Heart left ventricle (tissue), 16 donors: ENCODE data around the gene MC1R. TPM values are rescaled to one million over a fixed set of nuclear protein-coding genes. Genes with fewer than 3 reads are reported as not detected.
"Not testable (repeated sequence)": the region's sequence is repeated elsewhere in the genome, so short reads cannot be mapped to it uniquely, and the experiment has no call there.

ENCODE experiments used
- ATAC-seq, 4 donors: fragments of 200-7000 bp; cut with Tn5 transposase; one replicate each; pipeline ENCODE4 v1.9.1; 2020 to 2022; ENCODE audit warnings: moderate library complexity in 4 of 4, mild to moderate bottlenecking in 3 of 4, moderate number of reproducible peaks in 1 of 4
- DNase-seq, 5 donors: peaks; one replicate each; pipeline ENCODE4 v3.0.0-alpha.2; 2020
- H3K27ac ChIP-seq, 12 donors: fragments of 200-600 bp; sonication (generic) in 4 of 12; one replicate each; pipeline versions ENCODE4 v1.5.0 to v1.8.0; 2016 to 2022; ENCODE audit warnings: mild to moderate bottlenecking in 2 of 12
- H3K27me3 ChIP-seq, 9 donors: fragments of 200-600 bp; sonication (generic) in 2 of 9; one replicate each; pipeline versions ENCODE4 v1.5.1 to v1.8.0; 2016 to 2022; ENCODE audit warnings: mild to moderate bottlenecking in 3 of 9
- H3K36me3 ChIP-seq, 9 donors: fragments of 200-600 bp; sonication (generic) in 2 of 9; one replicate each; pipeline versions ENCODE4 v1.5.0 to v1.8.0; 2018 to 2022; ENCODE audit warnings: mild to moderate bottlenecking in 2 of 9
- H3K4me1 ChIP-seq, 12 donors: fragments of 200-600 bp; sonication (generic) in 4 of 12; one replicate each; pipeline versions ENCODE4 v1.5.0 to v1.8.0; 2016 to 2022; ENCODE audit warnings: mild to moderate bottlenecking in 3 of 12
- H3K4me3 ChIP-seq, 12 donors: fragments of 200-600 bp; sonication (generic) in 4 of 12; one replicate each; pipeline versions ENCODE4 v1.5.0 to v1.8.0; 2017 to 2022; ENCODE audit warnings: mild to moderate bottlenecking in 9 of 12, moderate library complexity in 4 of 12
- H3K9me3 ChIP-seq, 12 donors: fragments of 200-600 bp; sonication (generic) in 4 of 12; one replicate each; pipeline versions ENCODE4 v1.5.0 to v1.8.0; 2016 to 2022; ENCODE audit warnings: mild to moderate bottlenecking in 1 of 12
- CTCF ChIP-seq, 12 donors: fragments of 200-600 bp; sonication (generic) in 4 of 12; IDR thresholded peaks; one replicate each; pipeline versions ENCODE4 v1.5.0 to v1.8.0; 2018 to 2022; ENCODE audit warnings: antibody characterized with exemption in 12 of 12, mild to moderate bottlenecking in 5 of 12
- POLR2A ChIP-seq, 2 donors: fragments of 450-650 bp; IDR thresholded peaks; one replicate each; pipeline ENCODE4 v1.6.1; 2017; ENCODE audit warnings: antibody characterized with exemption in 2 of 2, mild to moderate bottlenecking in 2 of 2, moderate library complexity in 2 of 2
- WGBS, 4 donors: extraction: QIAGEN DNeasy Blood & Tissue Kit in 2 of 4; methylation state at CpG; one replicate each; pipeline versions ENCODE4 v1.1.5 to v1.1.7; 2013 to 2018; 5-methylcytosine and 5-hydroxymethylcytosine counted together
- intact Hi-C, 10 donors: fragments of 100-400 bp; cut with DNase I; formaldehyde crosslinking; loops; one replicate each; pipeline versions ENCODE4 v1.11.1 to v1.14.2; 2022
- polyA plus RNA-seq, 2 donors: library from polyadenylated mRNA; stranded (reverse); fragments of 200-250 nt; gene quantifications; one replicate each; pipeline ENCODE4 v1.2.3, GENCODE V29; 2013
- total RNA-seq, 9 donors: library from RNA; depleted of rRNA in 2 of 9; stranded (reverse); fragments of >200 nt in 2 of 9; fragmentation: NEBNext Ultra II Directional in 3 of 9; extraction: Animal tissue kit (Norgen Biotek cat#: 25700) in 3 of 9; gene quantifications; one replicate each; pipeline versions ENCODE4 v1.1.0 to v1.2.4, GENCODE V29; 2016 to 2023
- donor health status: ischemic (EF 13 %, LVEDD 7.1; RV severe dilation, severe dysfunction).
- donor health status: healthy with polysubstance abuse.
- donor health status: DM: no; HTN: yes; CAD: no.
- donor health status: DM: no; HTN: no; CAD: no.
- donor health status: ischemic (EF 25% LVEDD 6.9; RV normal size, moderate dysfunction).
- donor health status: ischemic (EF 25% LVEDD 5.7; RV mildly dilated, moderate dysfunction).
- donor health status: healthy.
- donor health status: DM: yes; HTN: yes; CAD: no.
- donor health status: ischemic (EF 35%, LVEDD 5.7; RV mildly dilated, moderate dysfunction).
- donor health status: nonischemic (EF 11% LVEDD 7.7; RV severe dilation, severe dysfunction).
- donor health status: DM: yes; HTN: yes; CAD: no.
- donor health status: PGD.
- donor health status: ischemic (EF 29% LVEDD 5.4; RV normal size, mild dysfunction).
- donor health status: nonischemic (EF 23%, LVEDD 6.1; RV moderate dilation, normal function).

MC1R gene
- total and polyA plus RNA-seq, 11 donors = 0.42 to 2.1 (median 1.3) TPM

- Histone ChIP-seq H3K4me1 (peaks cover under 1 to 17% (median 12%) of the 10 kb centered on the region in 12 donors), H3K4me3 (no peak overlapping the region), H3K27me3 (no peaks in the 10 kb centered on the region), H3K27ac (no peak overlapping the region), H3K9me3 (no peaks in the 10 kb centered on the region), H3K36me3 (peaks cover 0 to 39% (median 32%) of the 10 kb centered on the region in 9 donors)
- WGBS, 4 donors = 76 to 100% (median 81%) methylated on average over 2 to 14 of the region's 14 CpGs
- intact Hi-C loops = no loop called here
- TF ChIP-seq POLR2A (IDR thresholded peaks at IDR 0.05) (no peak), CTCF (IDR thresholded peaks at IDR 0.05) (no peak)
- DNase-seq = no peak
- no peak for ATAC-seq
These were observed 6.0 kb upstream of the MC1R start for GRCh38 chr16:89912627-89913026.

GRCh38 chr16:89913408-89914387, 5.0 kb upstream of the MC1R start:
- Histone ChIP-seq H3K9me3 (no peaks in the 10 kb centered on the region), H3K4me3 (no peak overlapping the region), H3K36me3 (peaks cover 0 to 39% (median 31%) of the 10 kb centered on the region in 9 donors), H3K27me3 (peaks cover 0 to 2% (median 0%) of the 10 kb centered on the region in 9 donors), H3K4me1 (peaks cover 7 to 28% (median 23%) of the 10 kb centered on the region in 12 donors), H3K27ac (no peak overlapping the region)
- intact Hi-C loops = no loop called here
- ATAC-seq (no peak), DNase-seq (no peak)
- TF ChIP-seq POLR2A (IDR thresholded peaks at IDR 0.05) (no peak), CTCF (IDR thresholded peaks at IDR 0.05) (no peak)
- WGBS, 4 donors = 80 to 88% (median 84%) methylated on average over 27 to 30 of the region's 30 CpGs

GRCh38 chr16:89914642-89915285, 3.9 kb upstream of the MC1R start:
- peaks cover 0 to 32% (median 23%) of the 10 kb centered on the region in 9 donors for H3K36me3 ChIP-seq
- H3K27me3 ChIP-seq, H3K9me3 ChIP-seq, ATAC-seq, H3K4me3 ChIP-seq, DNase-seq, H3K27ac ChIP-seq: not testable (repeated sequence)
- intact Hi-C loops = loop anchor here in 2 of 10 donors (5.0 kb wide), 1 partner anchor 42 kb away; the partner anchor contains the start of gene TCF25 (in 2 of the 2)
- peaks cover 7 to 30% (median 27%) of the 10 kb centered on the region in 12 donors for H3K4me1 ChIP-seq
- WGBS, 4 donors = 56 to 72% (median 66%) methylated on average over 4 to 11 of the region's 11 CpGs

GRCh38 chr16:89915303-89916232, 3.1 kb upstream of the MC1R start:
- intact Hi-C loops = loop anchor here in 2 of 10 donors (5.0 kb wide), 1 partner anchor 43 kb away; the partner anchor contains the start of gene TCF25 (in 2 of the 2)

More at GRCh38 chr16:89915303-89916232, 3.1 kb upstream of the MC1R start:
- H3K4me1 ChIP-seq = peaks cover 4 to 24% (median 19%) of the 10 kb centered on the region in 12 donors
- no peak overlapping the region for H3K27ac ChIP-seq
- no peak overlapping the region for H3K4me3 ChIP-seq
- peaks cover 0 to 8% (median 0%) of the 10 kb centered on the region in 9 donors for H3K27me3 ChIP-seq
- H3K36me3 ChIP-seq = peaks cover 0 to 24% (median 16%) of the 10 kb centered on the region in 9 donors
- no peak for TF ChIP-seq CTCF (IDR thresholded peaks at IDR 0.05)
- no peak for TF ChIP-seq POLR2A (IDR thresholded peaks at IDR 0.05)
- ATAC-seq (no peak), DNase-seq (no peak)
- no peaks in the 10 kb centered on the region for H3K9me3 ChIP-seq
- 82 to 85% (median 83%) methylated on average over 35 to 40 of the region's 40 CpGs for WGBS, 4 donors
